Measurements from ENCODE around the gene TLCD3A.
"Not testable (repeated sequence)": the region's sequence is repeated elsewhere in the genome, so short reads cannot be mapped to it uniquely, and the experiment has no call there.

TLCD3A gene

DNA sequence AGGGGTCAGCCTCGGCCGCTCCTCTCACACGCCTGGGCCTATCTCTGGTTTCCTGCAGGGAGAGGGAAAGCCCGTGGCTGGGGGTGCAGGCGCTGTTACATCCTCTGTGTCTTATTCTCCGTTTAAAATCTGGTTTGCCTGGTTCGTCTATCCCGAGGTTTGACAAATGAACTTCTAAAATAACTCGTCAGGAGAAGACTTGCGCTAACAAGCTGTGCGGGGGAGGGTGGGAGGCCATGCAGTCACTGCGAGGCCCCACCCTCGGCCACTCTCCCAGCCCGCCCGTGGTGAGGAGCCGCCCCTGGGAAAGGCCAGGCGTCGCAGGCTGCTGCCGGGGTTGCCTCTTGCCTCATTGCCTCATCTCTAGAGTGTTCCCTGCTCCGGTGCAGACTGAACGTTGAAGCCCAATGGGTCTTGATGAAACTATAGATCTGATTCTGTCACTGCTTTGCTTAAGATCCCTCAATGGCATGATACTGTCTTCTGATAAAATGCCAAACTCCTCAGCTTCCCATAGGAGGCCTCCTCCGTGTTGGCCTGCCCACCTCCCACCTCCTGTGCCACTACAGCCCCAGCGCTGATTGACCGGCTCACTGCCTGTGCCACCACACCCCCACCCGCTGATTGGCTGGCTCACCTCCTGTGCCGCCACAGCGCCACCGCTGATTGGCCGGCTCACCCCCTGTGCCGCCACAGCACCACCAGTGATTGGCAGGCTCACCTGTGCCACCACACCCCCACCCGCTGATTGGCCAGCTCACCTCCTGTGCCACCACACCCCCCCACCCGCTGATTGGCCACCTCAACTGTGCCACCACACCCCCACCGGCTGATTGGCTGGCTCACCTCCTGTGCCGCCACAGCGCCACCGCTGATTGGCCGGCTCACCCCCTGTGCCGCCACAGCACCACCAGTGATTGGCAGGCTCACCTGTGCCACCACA, 57.8 kb downstream of the TLCD3A start:
- DNase-seq: not testable (repeated sequence)

DNA sequence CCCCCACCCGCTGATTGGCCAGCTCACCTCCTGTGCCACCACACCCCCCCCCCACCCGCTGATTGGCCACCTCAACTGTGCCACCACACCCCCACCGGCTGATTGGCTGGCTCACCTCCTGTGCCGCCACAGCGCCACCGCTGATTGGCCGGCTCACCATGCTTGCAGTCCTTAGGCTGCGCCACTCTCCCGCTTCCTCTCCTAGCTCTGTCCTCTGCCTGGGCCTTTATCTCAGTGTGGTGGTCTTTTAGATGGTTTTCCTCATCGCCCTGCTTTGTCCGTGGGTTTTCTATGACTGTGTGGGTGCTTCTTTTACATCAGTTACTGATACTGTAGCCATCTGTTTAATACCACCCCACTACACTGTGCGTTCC, 58.5 kb downstream of the TLCD3A start:
- DNase-seq: not testable (repeated sequence)

DNA sequence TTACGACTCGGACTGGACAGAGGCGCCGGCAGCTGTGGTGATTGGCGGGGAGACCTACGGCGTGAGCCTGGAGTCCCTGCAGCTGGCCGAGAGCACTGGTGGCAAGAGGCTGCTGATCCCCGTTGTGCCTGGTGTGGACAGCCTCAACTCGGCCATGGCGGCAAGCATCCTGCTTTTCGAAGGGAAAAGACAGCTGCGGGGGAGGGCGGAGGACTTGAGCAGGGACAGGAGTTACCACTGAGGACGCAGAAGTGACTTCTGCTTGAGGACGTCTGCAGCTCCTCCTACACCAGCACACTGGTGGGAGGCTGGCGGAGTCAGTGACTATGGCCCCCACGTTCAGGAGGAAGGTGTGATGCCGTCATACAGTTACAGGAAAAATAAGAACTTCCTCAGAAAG, 59.4 kb downstream of the TLCD3A start:
- no peak for DNase-seq

DNA sequence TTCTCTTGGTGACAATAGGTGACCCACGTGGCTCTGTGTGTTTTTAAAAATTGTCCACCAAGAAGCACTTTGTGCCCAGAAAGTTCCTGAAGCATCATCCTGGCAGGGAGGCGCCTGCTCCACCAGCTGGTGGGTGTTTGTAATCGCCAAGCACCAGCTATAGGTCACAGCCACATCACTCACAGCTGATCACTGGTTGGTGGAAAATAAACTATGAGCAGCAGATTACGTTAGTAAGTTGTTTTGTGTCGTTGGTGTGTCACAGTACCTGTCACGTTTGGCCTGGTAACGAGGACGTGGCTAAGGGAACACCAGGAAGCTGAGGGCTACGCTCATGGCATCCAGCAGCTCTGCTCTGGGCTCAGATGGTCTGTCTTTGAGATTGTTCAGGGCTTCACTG, 59.9 kb downstream of the TLCD3A start:
- no peak for DNase-seq
